ENCODE data around the gene POLK.
A peak's percentile ranks its signal among the peaks of the same experiment; 100 is the strongest.
"Not testable (repeated sequence)": the region's sequence is repeated elsewhere in the genome, so short reads cannot be mapped to it uniquely, and the experiment has no call there.

Gene POLK

DNA sequence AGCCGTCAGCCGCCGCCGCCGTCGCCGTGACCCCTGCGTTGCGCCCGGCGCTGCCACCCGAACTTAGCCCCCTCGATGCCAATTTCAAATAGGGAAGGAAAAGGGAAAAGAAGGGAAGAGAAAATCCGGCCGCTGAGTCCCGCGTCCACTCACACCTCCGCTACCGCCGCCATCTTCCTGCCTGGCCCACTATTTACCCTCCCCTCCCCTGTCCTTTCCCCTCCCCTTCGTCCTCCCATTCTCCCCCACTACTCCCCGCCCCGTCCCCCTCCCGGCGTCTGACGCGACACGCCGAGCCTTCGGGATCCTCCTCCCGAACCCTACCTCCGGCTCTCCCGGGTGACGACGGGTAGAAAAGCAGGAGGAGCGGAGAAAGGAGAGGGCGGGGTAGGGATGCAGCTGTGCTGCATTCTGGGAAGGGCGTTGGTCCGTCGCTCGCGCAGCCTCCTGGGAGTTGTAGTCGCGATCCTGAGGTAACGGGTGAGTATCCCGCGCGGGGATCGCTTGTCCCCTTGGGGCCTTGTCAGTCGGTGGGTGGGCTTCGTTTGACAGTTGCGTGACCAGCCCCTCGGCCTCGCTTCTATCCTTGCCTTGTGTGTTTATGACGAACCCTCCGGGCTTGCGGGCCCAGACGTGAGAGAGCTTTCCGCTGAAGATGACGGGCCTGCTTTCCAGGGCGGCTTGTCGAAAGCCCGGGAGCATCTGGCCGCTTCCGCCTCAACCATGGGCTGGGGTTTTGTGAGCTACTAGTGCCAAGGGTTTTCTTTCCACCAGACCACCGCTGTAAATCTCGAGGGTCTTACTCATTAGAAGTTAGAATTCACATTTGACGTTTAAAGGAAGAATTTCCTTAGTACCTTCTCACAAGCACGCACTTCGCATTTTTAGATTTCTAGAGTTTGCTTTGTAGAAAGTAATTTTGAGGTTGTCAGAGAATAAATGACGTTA is at the start of gene POLK, which contains the start of gene CERT1:
POLK (plus strand) TSS at position 457 of the 948 bp plus-strand sequence.
CERT1 (minus strand) TSS at position 195 of the 948 bp plus-strand sequence. CDS start 422 bp downstream, outside the sequence.
- peak; percentile 92 for DNase-seq (ENCODE audit: low read depth, low spot score)

DNA sequence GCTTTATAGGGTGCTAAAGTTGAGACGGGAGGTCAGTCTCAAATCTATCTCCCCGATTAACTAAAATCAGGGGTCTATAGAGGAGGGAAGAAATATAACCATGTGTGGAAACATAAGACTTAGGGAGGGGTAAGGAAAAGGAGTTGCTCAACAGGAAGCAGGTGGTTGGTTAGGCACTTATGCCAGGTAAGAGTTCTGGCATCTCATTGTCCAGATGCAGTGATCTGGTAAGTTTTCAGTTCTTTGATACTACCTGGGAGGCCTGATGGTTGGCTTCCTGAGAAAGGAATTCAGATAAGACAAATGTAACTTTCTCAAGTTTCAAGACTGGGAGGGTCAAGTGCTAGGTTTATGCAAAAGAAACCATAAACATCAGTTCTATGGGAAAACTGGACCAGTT is 48.0 kb upstream of the POLK start:
- no peak for DNase-seq (ENCODE audit: low read depth, low spot score)

GRCh38 chr5:75465480-75465879 is 46.2 kb upstream of the POLK start:
- DNase-seq (ENCODE audit: low read depth, low spot score): no peak

- no peak for DNase-seq (ENCODE audit: low read depth, low spot score)
Observed at GRCh38 chr5:75466006-75466716, 45.5 kb upstream of the POLK start.

GRCh38 chr5:75468593-75468992 is 43.1 kb upstream of the POLK start:
- DNase-seq (ENCODE audit: low read depth, low spot score): no peak

GRCh38 chr5:75469017-75469416 is 42.7 kb upstream of the POLK start:
- no peak for DNase-seq (ENCODE audit: low read depth, low spot score)

DNA sequence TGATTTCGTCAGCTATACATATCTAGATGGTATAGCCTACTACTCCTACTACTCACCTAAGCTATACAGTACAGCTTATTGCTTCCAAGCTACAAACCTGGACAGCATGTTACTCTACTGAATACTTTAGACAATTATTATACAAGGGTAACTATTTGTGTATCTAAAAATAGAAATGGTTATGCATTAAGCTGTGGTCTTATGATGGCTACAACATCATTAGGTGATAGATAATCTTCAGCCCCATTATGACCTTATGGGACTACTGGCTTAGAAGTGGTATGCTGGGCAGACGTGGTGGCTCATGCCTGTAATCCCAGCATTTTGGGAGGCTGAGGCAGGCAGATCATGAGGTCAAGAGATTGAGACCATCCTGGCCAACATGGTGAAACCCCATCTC is 40.5 kb upstream of the POLK start:
- no peak for DNase-seq (ENCODE audit: low read depth, low spot score)

DNA sequence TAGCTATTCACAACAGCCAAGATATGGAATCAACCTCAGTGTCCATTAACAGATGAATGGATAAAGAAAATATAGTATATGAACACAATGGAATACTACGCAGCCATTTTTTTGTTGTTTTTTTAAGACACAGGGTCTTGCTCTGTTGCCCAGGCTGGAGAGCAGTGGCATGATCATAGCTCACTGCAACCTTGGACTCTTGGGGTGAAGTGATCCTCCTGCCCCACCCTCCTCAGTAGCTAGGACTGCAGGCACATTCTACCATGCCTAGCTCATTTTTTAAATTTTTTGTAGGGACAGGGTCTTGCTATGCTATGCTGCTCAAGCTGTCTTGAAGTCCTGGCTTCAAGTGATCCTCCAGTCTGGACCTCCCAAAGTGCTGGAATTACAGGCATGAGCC is 38.7 kb upstream of the POLK start:
- no peak for DNase-seq (ENCODE audit: low read depth, low spot score)

GRCh38 chr5:75473463-75473862 is 38.2 kb upstream of the POLK start:
- no peak for DNase-seq (ENCODE audit: low read depth, low spot score)

- DNase-seq (ENCODE audit: low read depth, low spot score): no peak
Observed at GRCh38 chr5:75475364-75475763, 36.3 kb upstream of the POLK start.

- no peak for DNase-seq (ENCODE audit: low read depth, low spot score)
Observed at GRCh38 chr5:75481024-75481423, 30.7 kb upstream of the POLK start.

- DNase-seq (ENCODE audit: low read depth, low spot score): no peak
Observed at GRCh38 chr5:75482482-75482881, 29.2 kb upstream of the POLK start.

DNA sequence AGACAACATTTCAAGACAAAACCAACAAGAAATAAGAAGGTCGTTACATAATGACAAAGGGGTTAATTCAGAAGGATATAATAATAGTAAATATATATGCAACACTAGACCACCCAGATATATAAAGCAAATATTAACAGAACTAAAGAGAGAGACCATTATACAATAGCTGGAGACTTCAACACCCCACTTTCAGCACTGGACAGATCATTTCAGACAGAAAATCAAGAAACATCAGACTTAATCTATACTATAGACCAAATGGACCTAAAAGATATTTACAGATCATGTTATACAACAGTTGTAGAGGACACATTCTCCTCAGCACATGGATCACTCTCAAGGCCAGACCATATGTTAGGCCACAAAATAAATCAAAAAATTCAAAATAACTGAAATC is 27.1 kb upstream of the POLK start:
- DNase-seq (ENCODE audit: low read depth, low spot score): no peak

GRCh38 chr5:75489847-75490246 is 21.8 kb upstream of the POLK start:
- not testable (repeated sequence) for DNase-seq (ENCODE audit: low read depth, low spot score)

DNA sequence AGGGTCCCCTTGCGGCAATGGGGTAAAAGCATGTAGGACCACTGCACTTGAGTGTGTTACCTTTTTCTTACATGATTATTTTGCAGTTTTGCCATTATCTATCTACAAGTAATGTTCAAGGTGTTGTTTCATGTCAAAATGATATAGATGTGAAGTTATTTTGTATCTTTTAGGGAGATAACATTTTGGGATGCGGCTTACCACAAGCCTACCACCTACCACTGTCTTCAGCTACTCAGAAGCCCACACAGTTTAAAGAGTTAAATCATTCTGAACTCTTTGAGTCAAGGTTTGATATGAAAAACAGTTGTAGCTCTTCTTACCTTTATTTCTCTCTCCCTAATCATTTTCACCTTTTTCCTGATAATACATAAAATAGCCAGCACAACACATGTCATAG is 20.1 kb upstream of the POLK start:
- DNase-seq (ENCODE audit: low read depth, low spot score): no peak

- DNase-seq (ENCODE audit: low read depth, low spot score): no peak
Observed at GRCh38 chr5:75496026-75496425, 15.7 kb upstream of the POLK start.

GRCh38 chr5:75498208-75498777 is 13.4 kb upstream of the POLK start:
- no peak for DNase-seq (ENCODE audit: low read depth, low spot score)

- DNase-seq (ENCODE audit: low read depth, low spot score): not testable (repeated sequence)
Observed at GRCh38 chr5:75498875-75499274, 12.8 kb upstream of the POLK start.

- not testable (repeated sequence) for DNase-seq (ENCODE audit: low read depth, low spot score)
Observed at GRCh38 chr5:75505112-75505511, 6.6 kb upstream of the POLK start.

GRCh38 chr5:75507841-75508240 is 3.9 kb upstream of the POLK start:
- DNase-seq (ENCODE audit: low read depth, low spot score): no peak

DNA sequence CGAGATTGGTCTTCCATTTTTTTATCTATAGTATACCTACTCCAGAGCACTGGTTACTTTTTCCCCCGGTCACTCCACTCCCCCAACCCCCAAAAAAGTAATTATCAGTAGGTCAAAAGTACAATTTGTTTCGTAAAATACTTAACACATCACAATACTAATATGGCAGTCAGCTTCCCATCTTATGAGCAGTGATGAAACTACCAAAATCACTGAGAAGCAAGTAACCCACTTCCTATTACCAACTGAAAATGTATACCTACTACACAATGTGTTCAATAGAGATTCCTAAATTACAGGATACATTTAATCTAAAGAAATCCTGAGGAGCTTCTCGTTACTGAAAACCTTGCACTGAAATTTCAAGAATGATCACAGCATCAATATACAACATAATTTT is 2.1 kb upstream of the POLK start:
- no peak for DNase-seq (ENCODE audit: low read depth, low spot score)

DNA sequence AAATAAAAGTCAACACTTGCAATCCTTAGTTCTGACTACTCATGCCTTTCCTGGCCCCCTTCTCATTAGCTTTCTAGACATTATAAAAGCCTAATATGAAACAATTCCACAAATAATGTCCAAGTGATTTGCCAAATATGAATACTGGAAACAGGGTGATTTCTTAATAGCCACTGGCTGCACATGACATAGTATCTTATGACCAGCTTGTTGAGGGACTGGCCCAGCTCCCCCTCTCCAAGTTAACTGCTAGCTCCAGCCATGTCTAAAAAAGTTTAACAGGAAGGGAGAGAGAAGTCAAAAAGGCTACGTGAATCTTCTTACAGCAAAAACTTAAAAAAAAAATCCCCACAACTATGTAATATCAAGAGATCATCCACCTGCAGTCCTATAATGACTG is 1.7 kb upstream of the POLK start:
- DNase-seq (ENCODE audit: low read depth, low spot score): no peak
